CD8-positive, alpha-beta memory T cell (primary cell): Measurements from ENCODE around the gene ANKAR. TPM values are rescaled to one million over a fixed set of nuclear protein-coding genes. Genes with fewer than 3 reads are reported as not detected.

Experiments
- CTCF ChIA-PET: fragments of 350-600 bp; sonication (Branson Sonifier 250); formaldehyde crosslinking; loops from one replicate; lab custom pipeline; 2021; ENCODE audit warnings: antibody characterized with exemption; lab: Charles Lee
- POLR2A ChIA-PET: fragments of 350-600 bp; sonication (Branson Sonifier 250); formaldehyde crosslinking; loops from one replicate; lab custom pipeline; 2021; ENCODE audit warnings: antibody characterized with exemption; lab: Charles Lee
- DNase-seq, 5 donors: peaks; one replicate each; pipeline versions ENCODE4 v3.0.0 to v3.0.0-alpha.2; 2020 to 2022; ENCODE audit warnings: mixed read lengths in 1 of 5
- H3K27ac ChIP-seq: one replicate; pipeline ENCODE4 v1.7.0; 2013; ENCODE audit warnings: low read depth, mild to moderate bottlenecking, low read length, moderate library complexity
- H3K27me3 ChIP-seq: 2 replicates; pipeline ENCODE4 v1.7.0; 2013; ENCODE audit warnings: low read length, mild to moderate bottlenecking; ENCODE audit not compliant: insufficient read depth, poor library complexity, severe bottlenecking
- H3K36me3 ChIP-seq: 2 replicates; pipeline ENCODE4 v1.7.0; 2013; ENCODE audit warnings: mild to moderate bottlenecking, low read length, moderate library complexity; ENCODE audit not compliant: insufficient read depth
- H3K4me1 ChIP-seq: 2 replicates; pipeline ENCODE4 v1.7.0; 2013; ENCODE audit warnings: mild to moderate bottlenecking, low read length, moderate library complexity; ENCODE audit not compliant: insufficient read depth
- H3K4me3 ChIP-seq: 2 replicates; pipeline ENCODE4 v1.7.0; 2013; ENCODE audit warnings: mild to moderate bottlenecking, low read length
- H3K9me3 ChIP-seq: 2 replicates; pipeline ENCODE4 v1.7.0; 2013; ENCODE audit warnings: mild to moderate bottlenecking, low read length
- H3K27ac Mint-ChIP-seq, 8 donors: one replicate each; pipeline ENCODE4 v1.8.0; 2020 to 2021; ENCODE audit warnings: mixed read lengths in 8 of 8, mild to moderate bottlenecking in 6 of 8, inconsistent platforms in 3 of 8, moderate library complexity in 3 of 8
- H3K27me3 Mint-ChIP-seq, 2 donors: one replicate each; pipeline ENCODE4 v1.8.0; 2020 to 2021; ENCODE audit warnings: mixed read lengths in 2 of 2, mild to moderate bottlenecking in 1 of 2, moderate library complexity in 1 of 2
- H3K36me3 Mint-ChIP-seq, 3 donors: one replicate each; pipeline ENCODE4 v1.8.0; 2020 to 2021; ENCODE audit warnings: mixed read lengths in 3 of 3, inconsistent platforms in 1 of 3, mild to moderate bottlenecking in 1 of 3
- H3K4me1 Mint-ChIP-seq, 3 donors: one replicate each; pipeline ENCODE4 v1.8.0; 2020 to 2021; ENCODE audit warnings: mixed read lengths in 3 of 3, inconsistent platforms in 1 of 3, mild to moderate bottlenecking in 1 of 3
- H3K4me3 Mint-ChIP-seq, 7 donors: one replicate each; pipeline ENCODE4 v1.8.0; 2020 to 2021; ENCODE audit warnings: mixed read lengths in 7 of 7, mild to moderate bottlenecking in 6 of 7, moderate library complexity in 4 of 7, inconsistent platforms in 2 of 7
- H3K9me3 Mint-ChIP-seq, 5 donors: one replicate each; pipeline ENCODE4 v1.8.0; 2020 to 2022; ENCODE audit warnings: mixed read lengths in 5 of 5, mild to moderate bottlenecking in 3 of 5, moderate library complexity in 2 of 5, inconsistent platforms in 1 of 5
- polyA plus RNA-seq: library from polyadenylated mRNA; unstranded; fragments of 300-500 nt; fragmentation: Illumina TruSeq; gene quantifications from one replicate; pipeline ENCODE4 v1.2.3, GENCODE V29; 2021
- total RNA-seq, 2 experiments: library from RNA; stranded (reverse); gene quantifications; one replicate each; pipeline ENCODE4 v1.2.3, GENCODE V29; 2021

The ANKAR gene
- total and polyA plus RNA-seq, 3 experiments from 2014 or later: 3.2 to 4.5 (median 3.3) TPM

DNA sequence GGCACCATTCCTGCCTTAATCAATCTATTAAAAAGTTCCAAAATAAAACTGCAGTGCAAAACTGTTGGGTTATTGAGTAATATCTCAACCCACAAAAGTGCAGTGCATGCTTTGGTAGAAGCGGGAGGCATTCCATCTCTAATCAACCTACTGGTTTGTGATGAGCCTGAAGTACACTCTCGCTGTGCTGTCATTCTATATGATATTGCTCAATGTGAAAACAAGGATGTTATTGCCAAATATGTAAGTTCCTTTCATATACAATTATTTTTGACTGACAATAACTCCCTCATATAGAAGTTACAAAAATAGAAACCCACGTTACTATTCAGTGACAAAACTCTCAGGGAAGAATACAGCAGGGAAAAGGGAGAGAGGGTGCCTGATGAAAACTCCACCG is 45.1 kb downstream of the ANKAR start:
- no peaks in the 10 kb centered on the region for H3K4me1 ChIP-seq
- H3K4me3 ChIP-seq: no peak overlapping the region
- H3K27ac ChIP-seq: no peak overlapping the region
- CTCF ChIA-PET: no interaction called here
- no peak overlapping the region for H3K27ac Mint-ChIP-seq
- no peak overlapping the region for H3K4me3 Mint-ChIP-seq
- H3K27me3 ChIP-seq: no peaks in the 10 kb centered on the region
- POLR2A ChIA-PET: no interaction called here
- no peaks in the 10 kb centered on the region for H3K4me1 Mint-ChIP-seq
- H3K36me3 ChIP-seq: no peaks in the 10 kb centered on the region
- peaks cover 2 to 16% (median 5%) of the 10 kb centered on the region in 5 donors for H3K9me3 Mint-ChIP-seq
- H3K27me3 Mint-ChIP-seq: no peaks in the 10 kb centered on the region
- no peak for DNase-seq
- no peaks in the 10 kb centered on the region for H3K9me3 ChIP-seq
- peaks cover 5 to 7% (median 7%) of the 10 kb centered on the region in 3 donors for H3K36me3 Mint-ChIP-seq

DNA sequence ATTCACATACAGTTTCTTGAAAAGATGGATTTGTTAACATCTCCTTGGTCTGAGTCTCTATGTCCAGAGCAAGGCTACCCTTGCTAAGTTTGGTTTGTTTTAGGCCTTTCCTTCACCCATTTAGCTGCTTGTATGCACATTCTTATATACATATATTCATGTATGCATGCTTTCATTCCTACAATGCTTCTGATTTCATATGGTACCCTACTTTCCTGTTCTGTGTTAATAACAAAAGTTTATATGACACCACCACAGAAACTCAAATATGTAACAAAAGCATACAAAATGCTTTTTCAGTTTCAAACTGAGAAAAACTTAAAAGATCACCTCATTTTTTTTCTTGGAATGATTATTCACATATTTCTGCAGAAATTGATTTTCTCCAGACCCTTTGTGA is 48.7 kb downstream of the ANKAR start:
- Histone ChIP-seq H3K27ac (no peak overlapping the region), H3K9me3 (no peaks in the 10 kb centered on the region), H3K4me1 (no peaks in the 10 kb centered on the region), H3K27me3 (no peaks in the 10 kb centered on the region), H3K4me3 (no peak overlapping the region), H3K36me3 (no peaks in the 10 kb centered on the region)
- Mint-ChIP-seq H3K36me3 (peaks cover 0 to 7% (median 7%) of the 10 kb centered on the region in 3 donors), H3K9me3 (peaks cover 0 to 2% (median 0%) of the 10 kb centered on the region in 5 donors), H3K27me3 (no peaks in the 10 kb centered on the region), H3K27ac (no peak overlapping the region), H3K4me3 (no peak overlapping the region), H3K4me1 (no peaks in the 10 kb centered on the region)
- no peak for DNase-seq
- CTCF ChIA-PET: interaction anchor here (0.5 kb wide), 1 partner anchor 548 kb away, joined by 4 read pairs; no protein-coding TSS in a partner anchor
- POLR2A ChIA-PET: no interaction called here

Other genes with a start within 250 kb of the ANKAR start
- 100 to 1,000 TPM in 1 of 2 experiments, 10 to 100 TPM in 1; 95.3 to 101 TPM for gene WDR75, start 233.2 kb upstream of the ANKAR start, total RNA-seq
- 14.6 TPM for gene WDR75, start 233.2 kb upstream of the ANKAR start, polyA plus RNA-seq
- gene SLC40A1, start 93.9 kb upstream of the ANKAR start, total RNA-seq: 1 to 10 TPM; 1.9 to 2.7 TPM
- 13.7 TPM for gene SLC40A1, start 93.9 kb upstream of the ANKAR start, polyA plus RNA-seq
- 10 to 100 TPM; 54.2 to 58.0 TPM for gene ASNSD1, start 13.2 kb upstream of the ANKAR start, total RNA-seq
- gene ASNSD1, start 13.2 kb upstream of the ANKAR start, polyA plus RNA-seq: 61.9 TPM
- 10 to 100 TPM; 12.5 to 13.7 TPM for gene OSGEPL1, start 88.1 kb downstream of the ANKAR start, total RNA-seq
- 10.3 TPM for gene OSGEPL1, start 88.1 kb downstream of the ANKAR start, polyA plus RNA-seq
- 10 to 100 TPM; 88.4 to 89.5 TPM for gene ORMDL1, start 109.7 kb downstream of the ANKAR start, total RNA-seq
- 100 TPM for gene ORMDL1, start 109.7 kb downstream of the ANKAR start, polyA plus RNA-seq
- gene PMS1, start 109.8 kb downstream of the ANKAR start, total RNA-seq: 10 to 100 TPM; 42.8 to 45.0 TPM
- 20.7 TPM for gene PMS1, start 109.8 kb downstream of the ANKAR start, polyA plus RNA-seq